Posterior cingulate gyrus (tissue), 11 donors: ENCODE results near the gene TAB3.
A peak's percentile ranks its signal among the peaks of the same experiment; 100 is the strongest.

Source experiments
- DNase-seq, 10 donors: peaks; one replicate each; pipeline versions ENCODE4 v3.0.0 to v3.0.0-alpha.2; 2020 to 2021; ENCODE audit warnings: mixed read lengths in 3 of 10
- intact Hi-C: fragments of 100-400 bp; cut with DNase I; formaldehyde crosslinking; loops from one replicate; pipeline ENCODE4 v1.15.1; 2023

Gene TAB3

GRCh38 chrX:30779453-30780030, 109.5 kb downstream of the TAB3 start:
- peak in 1 of 10 donors; percentile 54 for DNase-seq
- intact Hi-C loops: no loop called here

- DNase-seq: no peak
- intact Hi-C loops: no loop called here
These were observed 111.5 kb downstream of the TAB3 start for GRCh38 chrX:30777575-30777974.
